ENCODE measurements around the gene CSPG4.

Gene CSPG4

DNA sequence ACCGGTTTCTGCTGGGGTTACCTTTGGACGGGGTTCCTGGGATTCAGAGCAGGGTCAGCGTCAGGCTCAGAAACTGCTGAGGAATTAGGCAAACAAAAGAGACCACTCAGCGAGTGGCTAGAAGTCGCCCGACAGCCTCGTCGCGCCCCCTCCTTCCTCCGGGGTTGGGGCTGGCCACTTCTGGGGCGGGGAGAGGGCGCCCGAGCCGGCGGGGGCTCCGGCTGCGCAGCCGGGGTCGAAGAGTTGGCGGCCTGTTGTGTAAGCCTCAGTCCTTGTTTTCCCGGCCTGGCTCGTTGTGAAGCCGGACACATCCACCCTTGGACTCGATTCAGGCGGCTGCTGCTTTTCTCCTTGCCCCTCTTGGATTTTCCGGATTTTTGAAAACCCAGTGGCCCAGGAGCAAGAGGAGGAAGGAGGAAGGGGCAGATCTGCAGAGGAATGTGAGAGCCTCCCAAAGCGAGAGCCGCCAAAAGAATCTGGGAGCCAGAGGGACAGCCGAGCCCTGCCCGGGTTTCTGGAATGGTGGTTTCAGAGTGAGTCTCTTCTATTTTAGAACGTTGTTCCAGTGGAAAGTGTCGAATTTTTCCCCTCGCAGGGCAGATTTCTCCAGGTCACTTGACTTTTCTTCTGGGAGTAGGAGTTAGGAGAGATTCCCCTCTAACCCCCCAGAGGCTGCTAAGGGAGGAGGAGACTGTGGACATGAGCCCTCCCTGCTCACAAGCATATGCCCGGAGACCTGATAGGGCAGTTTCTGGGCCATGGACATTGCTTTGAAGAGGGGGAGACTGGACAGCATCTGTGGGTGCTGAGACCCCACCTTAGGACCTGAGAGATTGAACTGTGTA, 64.3 kb downstream of the CSPG4 start:
- no peak for TF ChIP-seq SPI1 (IDR thresholded peaks at IDR 0.05; ENCODE audit: borderline replicate concordance, low read depth)
- Histone ChIP-seq H3K27me3 (ENCODE audit: insufficient read depth, poor library complexity, severe bottlenecking) (no peaks in the 10 kb centered on the region), H3K4me3 (replicated peaks; ENCODE audit: insufficient read depth, low read length) (peak overlapping the region; percentile 85), H3K27ac (replicated peaks) (no peak overlapping the region)
- no peak for DNase-seq (ENCODE audit: low read depth in 1 of 2, low spot score in 1 of 2)

DNA sequence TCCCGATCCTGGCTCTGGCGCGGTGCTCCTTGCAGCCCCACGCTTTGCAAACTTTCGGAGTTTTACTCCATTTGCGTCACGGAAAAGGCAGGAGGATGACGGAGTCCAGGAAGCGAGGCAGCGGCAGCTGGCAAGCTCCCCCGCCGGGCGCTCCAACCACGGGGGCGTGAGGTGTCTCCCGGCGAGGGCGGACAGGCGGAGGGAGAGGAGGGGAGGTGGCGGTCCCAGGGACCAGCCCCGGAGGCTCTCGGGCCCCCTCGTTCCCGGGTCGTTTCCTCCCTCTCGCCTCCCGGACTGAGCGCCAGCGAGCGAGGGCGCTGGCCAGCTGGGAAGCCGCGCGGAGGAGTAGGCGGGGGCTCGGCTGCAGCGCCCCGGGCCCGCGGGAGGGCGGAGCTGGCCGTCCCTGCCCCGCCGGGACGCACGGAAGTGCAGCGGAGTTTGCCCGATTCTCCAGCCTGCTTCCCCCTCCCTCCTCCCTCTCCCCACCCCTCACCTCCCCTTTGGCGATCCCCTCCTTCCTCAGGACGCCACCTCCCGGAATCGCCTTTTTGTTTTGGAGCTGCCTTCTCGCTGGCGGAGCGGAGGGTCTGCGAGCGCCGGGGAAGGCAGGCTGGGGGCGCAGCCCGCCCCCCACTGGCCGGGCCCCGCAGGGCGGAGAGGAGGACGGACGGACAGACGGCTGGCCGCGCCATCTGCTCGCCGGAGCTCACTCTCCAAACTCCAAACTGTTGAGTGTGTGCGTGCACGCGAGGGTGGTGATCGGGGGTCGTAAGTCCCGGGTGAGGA, 65.1 kb downstream of the CSPG4 start, which contains the start of gene SNX33:
TSS of gene SNX33 (plus strand) at position 543 of the 786 bp plus-strand sequence. CDS start 1,191 bp downstream, outside the sequence.
- peak; percentile 41 to 78 for DNase-seq (ENCODE audit: low read depth in 1 of 2, low spot score in 1 of 2)
- Histone ChIP-seq H3K4me3 (replicated peaks; ENCODE audit: insufficient read depth, low read length) (peak within 1 kb of the TSS; percentile 85), H3K27ac (replicated peaks) (peak within 1 kb of the TSS; percentile 23; the same call in 1 of the 2 replicates), H3K27me3 (ENCODE audit: insufficient read depth, poor library complexity, severe bottlenecking) (no peaks in the 10 kb centered on the region)
- no peak for TF ChIP-seq POLR2AphosphoS5 (IDR thresholded peaks at IDR 0.05; ENCODE audit: low read depth)
- TF ChIP-seq, protein P1, sequence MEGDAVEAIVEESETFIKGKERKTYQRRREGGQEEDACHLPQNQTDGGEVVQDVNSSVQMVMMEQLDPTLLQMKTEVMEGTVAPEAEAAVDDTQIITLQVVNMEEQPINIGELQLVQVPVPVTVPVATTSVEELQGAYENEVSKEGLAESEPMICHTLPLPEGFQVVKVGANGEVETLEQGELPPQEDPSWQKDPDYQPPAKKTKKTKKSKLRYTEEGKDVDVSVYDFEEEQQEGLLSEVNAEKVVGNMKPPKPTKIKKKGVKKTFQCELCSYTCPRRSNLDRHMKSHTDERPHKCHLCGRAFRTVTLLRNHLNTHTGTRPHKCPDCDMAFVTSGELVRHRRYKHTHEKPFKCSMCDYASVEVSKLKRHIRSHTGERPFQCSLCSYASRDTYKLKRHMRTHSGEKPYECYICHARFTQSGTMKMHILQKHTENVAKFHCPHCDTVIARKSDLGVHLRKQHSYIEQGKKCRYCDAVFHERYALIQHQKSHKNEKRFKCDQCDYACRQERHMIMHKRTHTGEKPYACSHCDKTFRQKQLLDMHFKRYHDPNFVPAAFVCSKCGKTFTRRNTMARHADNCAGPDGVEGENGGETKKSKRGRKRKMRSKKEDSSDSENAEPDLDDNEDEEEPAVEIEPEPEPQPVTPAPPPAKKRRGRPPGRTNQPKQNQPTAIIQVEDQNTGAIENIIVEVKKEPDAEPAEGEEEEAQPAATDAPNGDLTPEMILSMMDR (IDR thresholded peaks at IDR 0.05; ENCODE audit: insufficient read depth, low read length), result peak; percentile 22

DNA sequence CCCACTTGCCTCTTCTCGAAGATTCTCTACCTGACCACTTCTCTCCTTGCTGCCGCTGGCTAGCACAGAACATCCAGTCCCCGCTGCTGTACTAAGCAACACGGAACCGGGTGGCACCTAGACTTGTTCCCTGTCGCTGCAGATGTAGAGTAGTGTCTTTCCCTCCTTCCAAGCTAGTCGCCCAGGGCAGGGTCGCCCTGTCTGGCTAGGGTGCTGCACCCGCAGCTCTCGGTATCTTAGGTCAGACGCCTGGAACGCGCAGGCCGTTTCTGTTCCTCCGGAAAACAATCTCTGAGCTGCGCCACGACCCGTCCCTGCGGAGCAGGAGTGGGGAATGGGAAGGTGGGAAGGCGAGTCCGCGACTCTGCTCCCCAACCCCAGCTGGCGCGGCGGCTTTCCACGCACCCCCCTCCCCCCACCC, 65.7 kb downstream of the CSPG4 start:
- Histone ChIP-seq H3K4me3 (replicated peaks; ENCODE audit: insufficient read depth, low read length) (peak overlapping the region; percentile 85), H3K27ac (replicated peaks) (no peak overlapping the region), H3K27me3 (ENCODE audit: insufficient read depth, poor library complexity, severe bottlenecking) (no peaks in the 10 kb centered on the region)
- peak in 1 of 2 experiments; percentile 7 for DNase-seq (ENCODE audit: low read depth in 1 of 2, low spot score in 1 of 2)
- no peak for TF ChIP-seq GABPA (IDR thresholded peaks at IDR 0.05; ENCODE audit: low read depth)
- TF ChIP-seq, protein P1 (IDR thresholded peaks at IDR 0.05; ENCODE audit: insufficient read depth, low read length), result no peak
- TF ChIP-seq, protein P2, sequence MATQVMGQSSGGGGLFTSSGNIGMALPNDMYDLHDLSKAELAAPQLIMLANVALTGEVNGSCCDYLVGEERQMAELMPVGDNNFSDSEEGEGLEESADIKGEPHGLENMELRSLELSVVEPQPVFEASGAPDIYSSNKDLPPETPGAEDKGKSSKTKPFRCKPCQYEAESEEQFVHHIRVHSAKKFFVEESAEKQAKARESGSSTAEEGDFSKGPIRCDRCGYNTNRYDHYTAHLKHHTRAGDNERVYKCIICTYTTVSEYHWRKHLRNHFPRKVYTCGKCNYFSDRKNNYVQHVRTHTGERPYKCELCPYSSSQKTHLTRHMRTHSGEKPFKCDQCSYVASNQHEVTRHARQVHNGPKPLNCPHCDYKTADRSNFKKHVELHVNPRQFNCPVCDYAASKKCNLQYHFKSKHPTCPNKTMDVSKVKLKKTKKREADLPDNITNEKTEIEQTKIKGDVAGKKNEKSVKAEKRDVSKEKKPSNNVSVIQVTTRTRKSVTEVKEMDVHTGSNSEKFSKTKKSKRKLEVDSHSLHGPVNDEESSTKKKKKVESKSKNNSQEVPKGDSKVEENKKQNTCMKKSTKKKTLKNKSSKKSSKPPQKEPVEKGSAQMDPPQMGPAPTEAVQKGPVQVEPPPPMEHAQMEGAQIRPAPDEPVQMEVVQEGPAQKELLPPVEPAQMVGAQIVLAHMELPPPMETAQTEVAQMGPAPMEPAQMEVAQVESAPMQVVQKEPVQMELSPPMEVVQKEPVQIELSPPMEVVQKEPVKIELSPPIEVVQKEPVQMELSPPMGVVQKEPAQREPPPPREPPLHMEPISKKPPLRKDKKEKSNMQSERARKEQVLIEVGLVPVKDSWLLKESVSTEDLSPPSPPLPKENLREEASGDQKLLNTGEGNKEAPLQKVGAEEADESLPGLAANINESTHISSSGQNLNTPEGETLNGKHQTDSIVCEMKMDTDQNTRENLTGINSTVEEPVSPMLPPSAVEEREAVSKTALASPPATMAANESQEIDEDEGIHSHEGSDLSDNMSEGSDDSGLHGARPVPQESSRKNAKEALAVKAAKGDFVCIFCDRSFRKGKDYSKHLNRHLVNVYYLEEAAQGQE (IDR thresholded peaks at IDR 0.05; ENCODE audit: insufficient replicate concordance, low read depth), result no peak

DNA sequence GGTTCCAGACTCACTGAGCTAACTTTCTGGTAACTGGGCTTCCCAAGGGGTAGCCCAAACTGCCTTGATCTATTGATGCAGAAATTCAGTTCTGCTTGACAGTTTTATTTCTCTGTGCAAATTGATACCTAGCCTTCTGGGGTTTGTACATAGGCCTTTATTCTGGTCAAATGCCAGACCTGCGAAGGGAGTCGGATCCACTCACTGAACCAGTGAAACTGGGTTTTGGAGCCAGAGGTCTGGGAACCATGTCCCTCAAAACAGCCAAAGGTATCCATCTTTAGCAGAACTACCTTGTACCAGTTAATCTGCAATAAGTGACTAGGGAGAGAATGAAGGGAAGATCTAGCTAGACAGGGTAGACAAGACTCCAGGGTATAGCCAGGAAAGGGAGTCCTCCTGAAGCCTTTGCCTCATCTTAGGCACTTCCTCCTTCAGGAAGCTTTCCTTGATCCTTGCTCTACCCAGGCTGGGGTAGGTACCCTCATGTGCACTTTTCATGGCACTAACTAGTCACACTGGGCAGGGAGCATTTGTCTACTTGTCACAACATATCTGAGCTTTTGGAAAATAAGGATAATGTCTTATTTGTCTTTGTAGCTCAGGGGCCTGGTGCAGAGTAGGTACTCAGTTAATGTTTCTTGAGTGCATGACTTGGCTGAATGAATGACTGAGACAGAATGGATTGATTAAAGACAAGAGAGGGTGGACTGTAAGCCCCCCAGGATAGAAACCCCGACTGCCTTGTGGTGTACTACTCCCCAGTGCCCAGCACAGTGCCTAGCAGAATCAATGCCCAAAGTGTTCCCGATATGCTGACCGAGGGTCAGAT, 66.3 kb downstream of the CSPG4 start:
- no peak overlapping the region for H3K27ac ChIP-seq (replicated peaks)
- TF ChIP-seq GABPA (IDR thresholded peaks at IDR 0.05; ENCODE audit: low read depth) (no peak), POLR2AphosphoS5 (IDR thresholded peaks at IDR 0.05; ENCODE audit: low read depth) (no peak), SPI1 (IDR thresholded peaks at IDR 0.05; ENCODE audit: borderline replicate concordance, low read depth) (peak; percentile 9; the same call in 1 of the 2 replicates)
- TF ChIP-seq, protein P2 (IDR thresholded peaks at IDR 0.05; ENCODE audit: insufficient replicate concordance, low read depth), result no peak
- TF ChIP-seq, protein P1 (IDR thresholded peaks at IDR 0.05; ENCODE audit: insufficient read depth, low read length), result no peak
- H3K27me3 ChIP-seq (ENCODE audit: insufficient read depth, poor library complexity, severe bottlenecking), result no peaks in the 10 kb centered on the region
- H3K4me3 ChIP-seq (replicated peaks; ENCODE audit: insufficient read depth, low read length), result peak overlapping the region; percentile 85
- DNase-seq (ENCODE audit: low read depth in 1 of 2, low spot score in 1 of 2), result no peak
